ENCODE measurements around the gene H2BK1. TPM values are rescaled to one million over a fixed set of nuclear protein-coding genes. Genes with fewer than 3 reads are reported as not detected.

Gene H2BK1
- total RNA-seq, 1 donor from 2014 or later = not detected

DNA sequence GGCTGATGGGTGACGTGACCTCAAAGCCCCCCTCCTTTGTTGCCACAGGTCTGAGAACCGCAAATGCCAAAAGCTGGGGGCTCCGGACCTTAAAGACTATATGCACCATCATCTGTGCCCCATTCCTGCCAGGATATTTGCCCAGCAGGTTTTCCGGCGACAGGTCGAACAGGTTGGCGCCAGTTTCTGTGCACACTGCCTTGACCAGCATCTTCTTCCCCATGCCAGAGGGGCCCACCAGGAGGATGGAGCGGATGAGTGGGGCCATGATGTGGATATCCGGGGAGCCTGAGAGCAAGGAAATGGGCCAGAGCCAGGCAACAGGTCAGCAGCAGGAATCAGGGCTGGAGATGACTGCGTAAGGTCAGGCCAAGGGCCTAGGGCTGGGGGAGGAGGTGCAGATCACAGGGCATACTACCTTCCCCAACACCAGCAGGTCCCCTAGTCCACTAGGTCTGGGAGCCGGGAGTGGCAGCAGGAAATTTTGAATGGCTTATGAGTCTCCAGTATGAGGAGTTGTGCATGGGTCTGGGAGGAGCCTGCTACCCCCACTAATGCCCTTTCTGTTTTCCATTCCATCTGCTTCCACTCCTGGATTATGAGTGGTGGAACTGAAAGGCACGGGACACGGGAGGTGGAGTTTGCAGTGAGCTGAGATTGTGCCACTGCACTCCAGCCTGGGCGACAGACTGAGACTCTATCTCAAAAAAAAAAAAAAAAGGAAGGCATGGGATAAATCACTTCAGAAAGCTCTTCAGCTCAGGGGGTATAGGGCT, 16.9 kb downstream of the H2BK1 start:
- Mint-ChIP-seq H3K4me1 (ENCODE audit: low read depth) (no peaks in the 10 kb centered on the region), H3K27me3 (peaks cover 29% of the 10 kb centered on the region), H3K9me3 (ENCODE audit: low read depth) (no peaks in the 10 kb centered on the region), H3K36me3 (ENCODE audit: insufficient read depth) (no peaks in the 10 kb centered on the region), H3K27ac (no peak overlapping the region), H3K4me3 (ENCODE audit: low read depth) (no peak overlapping the region)
- DNase-seq (ENCODE audit: low spot score, unreplicated experiment) = no peak
- TF ChIP-seq, protein P1, sequence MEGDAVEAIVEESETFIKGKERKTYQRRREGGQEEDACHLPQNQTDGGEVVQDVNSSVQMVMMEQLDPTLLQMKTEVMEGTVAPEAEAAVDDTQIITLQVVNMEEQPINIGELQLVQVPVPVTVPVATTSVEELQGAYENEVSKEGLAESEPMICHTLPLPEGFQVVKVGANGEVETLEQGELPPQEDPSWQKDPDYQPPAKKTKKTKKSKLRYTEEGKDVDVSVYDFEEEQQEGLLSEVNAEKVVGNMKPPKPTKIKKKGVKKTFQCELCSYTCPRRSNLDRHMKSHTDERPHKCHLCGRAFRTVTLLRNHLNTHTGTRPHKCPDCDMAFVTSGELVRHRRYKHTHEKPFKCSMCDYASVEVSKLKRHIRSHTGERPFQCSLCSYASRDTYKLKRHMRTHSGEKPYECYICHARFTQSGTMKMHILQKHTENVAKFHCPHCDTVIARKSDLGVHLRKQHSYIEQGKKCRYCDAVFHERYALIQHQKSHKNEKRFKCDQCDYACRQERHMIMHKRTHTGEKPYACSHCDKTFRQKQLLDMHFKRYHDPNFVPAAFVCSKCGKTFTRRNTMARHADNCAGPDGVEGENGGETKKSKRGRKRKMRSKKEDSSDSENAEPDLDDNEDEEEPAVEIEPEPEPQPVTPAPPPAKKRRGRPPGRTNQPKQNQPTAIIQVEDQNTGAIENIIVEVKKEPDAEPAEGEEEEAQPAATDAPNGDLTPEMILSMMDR (IDR thresholded peaks at IDR 0.05; ENCODE audit: unreplicated experiment) = no peak

DNA sequence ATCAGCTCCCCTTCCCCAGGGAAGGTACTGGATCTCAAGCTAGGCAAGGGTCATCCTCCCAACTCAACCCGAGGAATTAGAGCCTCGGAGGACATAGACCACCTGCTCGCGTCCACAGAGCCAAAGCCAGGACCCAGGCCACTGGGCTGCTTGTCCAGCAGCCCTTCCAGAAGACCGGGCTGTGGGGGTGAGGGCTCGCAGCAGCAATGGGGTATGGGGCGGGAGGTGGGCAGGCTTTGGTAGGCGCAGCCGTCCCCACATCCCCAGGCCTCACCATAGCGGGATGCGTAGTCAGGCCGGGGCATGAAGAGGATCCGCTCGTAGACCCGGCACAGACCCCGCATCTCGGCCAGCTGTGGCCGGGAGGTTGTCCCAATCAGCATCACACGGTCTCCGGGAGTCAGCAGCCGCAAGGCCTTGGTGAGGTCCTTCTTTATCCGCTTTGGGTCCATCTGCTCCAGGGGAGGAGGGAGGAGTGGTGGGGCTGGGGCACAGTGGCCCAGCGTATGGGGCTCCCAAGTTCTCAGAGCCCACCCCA, 18.2 kb downstream of the H2BK1 start:
- no peaks in the 10 kb centered on the region for H3K9me3 Mint-ChIP-seq (ENCODE audit: low read depth)
- H3K27ac Mint-ChIP-seq = no peak overlapping the region
- no peak for DNase-seq (ENCODE audit: low spot score, unreplicated experiment)
- TF ChIP-seq, protein P1 (IDR thresholded peaks at IDR 0.05; ENCODE audit: unreplicated experiment) = no peak
- H3K4me1 Mint-ChIP-seq (ENCODE audit: low read depth) = no peaks in the 10 kb centered on the region
- no peaks in the 10 kb centered on the region for H3K36me3 Mint-ChIP-seq (ENCODE audit: insufficient read depth)
- H3K27me3 Mint-ChIP-seq = peaks cover 33% of the 10 kb centered on the region
- no peak overlapping the region for H3K4me3 Mint-ChIP-seq (ENCODE audit: low read depth)

DNA sequence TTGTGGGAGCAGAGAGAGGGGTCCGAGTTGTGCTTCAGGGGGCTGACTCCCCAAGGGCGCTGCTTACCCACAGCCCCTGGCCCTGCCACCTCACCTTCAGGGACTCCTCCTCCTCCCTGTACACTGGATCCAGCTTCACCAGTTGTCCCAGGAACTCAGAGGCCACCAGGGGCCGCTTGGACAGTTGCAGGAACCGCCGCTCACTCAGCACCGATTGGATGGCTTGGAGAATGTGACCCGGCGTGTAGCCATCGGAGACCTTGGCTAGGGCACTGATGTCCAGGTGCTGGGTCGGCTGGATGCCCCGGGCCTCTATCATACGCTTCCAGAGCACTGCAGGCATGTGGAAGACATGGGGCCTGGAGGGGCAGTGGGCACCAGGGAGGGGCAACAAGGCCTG, 18.7 kb downstream of the H2BK1 start:
- Mint-ChIP-seq H3K27ac (no peak overlapping the region), H3K4me1 (ENCODE audit: low read depth) (no peaks in the 10 kb centered on the region), H3K4me3 (ENCODE audit: low read depth) (no peak overlapping the region), H3K36me3 (ENCODE audit: insufficient read depth) (no peaks in the 10 kb centered on the region), H3K9me3 (ENCODE audit: low read depth) (no peaks in the 10 kb centered on the region), H3K27me3 (peaks cover 35% of the 10 kb centered on the region)
- no peak for DNase-seq (ENCODE audit: low spot score, unreplicated experiment)
- TF ChIP-seq, protein P1 (IDR thresholded peaks at IDR 0.05; ENCODE audit: unreplicated experiment) = no peak

DNA sequence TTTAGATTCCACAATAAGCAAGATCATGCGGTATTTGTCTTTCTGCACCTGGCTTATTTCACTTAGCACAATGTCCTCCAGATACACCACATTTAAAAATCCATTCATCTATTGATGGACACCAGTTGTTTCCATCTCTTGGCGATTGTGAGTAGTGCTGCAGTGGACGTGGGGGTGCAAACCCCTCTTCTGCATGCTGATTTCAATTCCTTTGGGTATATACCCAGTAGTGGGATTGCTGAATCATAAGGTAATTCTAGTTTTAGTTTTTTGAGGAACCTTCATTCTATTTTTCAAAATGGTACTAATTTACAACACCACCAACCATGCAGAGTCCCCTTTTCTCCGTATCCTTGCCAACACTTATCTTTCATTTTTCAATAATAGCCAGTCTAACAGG, 21.2 kb downstream of the H2BK1 start:
- no peak overlapping the region for H3K4me3 Mint-ChIP-seq (ENCODE audit: low read depth)
- H3K27ac Mint-ChIP-seq = no peak overlapping the region
- H3K36me3 Mint-ChIP-seq (ENCODE audit: insufficient read depth) = no peaks in the 10 kb centered on the region
- H3K27me3 Mint-ChIP-seq = peaks cover 35% of the 10 kb centered on the region
- TF ChIP-seq, protein P1 (IDR thresholded peaks at IDR 0.05; ENCODE audit: unreplicated experiment) = no peak
- DNase-seq (ENCODE audit: low spot score, unreplicated experiment) = no peak
- H3K4me1 Mint-ChIP-seq (ENCODE audit: low read depth) = no peaks in the 10 kb centered on the region
- H3K9me3 Mint-ChIP-seq (ENCODE audit: low read depth) = no peaks in the 10 kb centered on the region

- Mint-ChIP-seq H3K36me3 (ENCODE audit: insufficient read depth) (no peaks in the 10 kb centered on the region), H3K9me3 (ENCODE audit: low read depth) (no peaks in the 10 kb centered on the region), H3K4me1 (ENCODE audit: low read depth) (no peaks in the 10 kb centered on the region), H3K27ac (no peak overlapping the region), H3K27me3 (peaks cover 30% of the 10 kb centered on the region), H3K4me3 (ENCODE audit: low read depth) (no peak overlapping the region)
- no peak for DNase-seq (ENCODE audit: low spot score, unreplicated experiment)
- TF ChIP-seq, protein P1 (IDR thresholded peaks at IDR 0.05; ENCODE audit: unreplicated experiment) = no peak
These were observed 22.1 kb downstream of the H2BK1 start for GRCh38 chr7:151188252-151188542.

Data from progenitor cell of endocrine pancreas (in vitro differentiated cells).